ENCODE measurements around the gene OR2T11. TPM values are rescaled to one million over a fixed set of nuclear protein-coding genes. Genes with fewer than 3 reads are reported as not detected.

The OR2T11 gene
- total and polyA plus RNA-seq, 2 donors (not counting 1 experiment from before 2014, with no cell fraction given): not detected

- no peaks in the 10 kb centered on the region for H3K36me3 ChIP-seq (ENCODE audit: control insufficient read depth, insufficient read depth, low read length)
- H3K9me3 ChIP-seq (ENCODE audit: control insufficient read depth, insufficient read depth, low read depth, low read length): no peaks in the 10 kb centered on the region
- H3K9ac ChIP-seq (ENCODE audit: insufficient read depth, low read length): no peak overlapping the region
- H3K4me3 ChIP-seq (replicated peaks in 1 of 4; ENCODE audit: control extremely low read depth in 1 of 4, insufficient read depth in 1 of 4, low read depth in 3 of 4, low read length in 4 of 4): no peak overlapping the region
- no peak overlapping the region for H3K4me2 ChIP-seq (ENCODE audit: extremely low read depth, insufficient read depth, low read length)
- no peak overlapping the region for H2AFZ ChIP-seq (ENCODE audit: low read length)
- no peaks in the 10 kb centered on the region for H3K79me2 ChIP-seq (ENCODE audit: control insufficient read depth, insufficient read depth, low read length)
- H3K4me1 ChIP-seq (ENCODE audit: control insufficient read depth, extremely low read depth, insufficient read depth, low read length): no peaks in the 10 kb centered on the region
- TF ChIP-seq, protein P1, sequence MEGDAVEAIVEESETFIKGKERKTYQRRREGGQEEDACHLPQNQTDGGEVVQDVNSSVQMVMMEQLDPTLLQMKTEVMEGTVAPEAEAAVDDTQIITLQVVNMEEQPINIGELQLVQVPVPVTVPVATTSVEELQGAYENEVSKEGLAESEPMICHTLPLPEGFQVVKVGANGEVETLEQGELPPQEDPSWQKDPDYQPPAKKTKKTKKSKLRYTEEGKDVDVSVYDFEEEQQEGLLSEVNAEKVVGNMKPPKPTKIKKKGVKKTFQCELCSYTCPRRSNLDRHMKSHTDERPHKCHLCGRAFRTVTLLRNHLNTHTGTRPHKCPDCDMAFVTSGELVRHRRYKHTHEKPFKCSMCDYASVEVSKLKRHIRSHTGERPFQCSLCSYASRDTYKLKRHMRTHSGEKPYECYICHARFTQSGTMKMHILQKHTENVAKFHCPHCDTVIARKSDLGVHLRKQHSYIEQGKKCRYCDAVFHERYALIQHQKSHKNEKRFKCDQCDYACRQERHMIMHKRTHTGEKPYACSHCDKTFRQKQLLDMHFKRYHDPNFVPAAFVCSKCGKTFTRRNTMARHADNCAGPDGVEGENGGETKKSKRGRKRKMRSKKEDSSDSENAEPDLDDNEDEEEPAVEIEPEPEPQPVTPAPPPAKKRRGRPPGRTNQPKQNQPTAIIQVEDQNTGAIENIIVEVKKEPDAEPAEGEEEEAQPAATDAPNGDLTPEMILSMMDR (conservative IDR thresholded peaks at IDR 0.05 in 1 of 2, IDR thresholded peaks at IDR 0.05 in 1 of 2; ENCODE audit: low read depth in 1 of 2, low read length in 2 of 2): no peak
- TF ChIP-seq EZH2 (IDR thresholded peaks at IDR 0.05; ENCODE audit: low read length, missing control alignments): no peak
- no peak for DNase-seq (ENCODE audit: low read depth in 2 of 2)
- no peak overlapping the region for H3K27ac ChIP-seq (ENCODE audit: insufficient read depth, low read length)
- H4K20me1 ChIP-seq (ENCODE audit: control insufficient read depth, extremely low read depth, insufficient read depth, low read length): no peaks in the 10 kb centered on the region
- H3K27me3 ChIP-seq (ENCODE audit: control insufficient read depth, insufficient read depth, low read length): no peaks in the 10 kb centered on the region
These were observed 6.7 kb downstream of the OR2T11 start for GRCh38 chr1:248627971-248628844.

DNA sequence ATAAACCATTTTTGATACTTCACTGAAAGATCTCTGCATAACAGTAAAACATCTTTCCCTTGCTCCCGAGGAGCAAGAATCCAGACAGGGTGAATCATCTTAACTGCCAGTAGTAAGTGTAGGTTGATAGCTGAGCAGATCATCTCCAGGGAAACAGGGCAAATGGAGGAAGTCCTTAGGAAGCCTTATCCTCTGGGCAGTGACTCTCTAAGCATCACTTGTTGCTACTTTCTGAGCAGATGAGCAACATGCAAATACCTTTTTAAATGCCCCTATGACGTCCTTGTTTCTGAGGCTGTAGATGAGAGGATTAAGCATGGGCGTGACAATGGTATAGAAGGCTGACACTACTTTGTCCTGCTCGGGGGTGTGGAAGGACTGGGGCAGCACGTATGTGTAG lies 8.9 kb downstream of the OR2T11 start:
- no peaks in the 10 kb centered on the region for H3K4me1 ChIP-seq (ENCODE audit: control insufficient read depth, extremely low read depth, insufficient read depth, low read length)
- no peaks in the 10 kb centered on the region for H3K36me3 ChIP-seq (ENCODE audit: control insufficient read depth, insufficient read depth, low read length)
- no peak overlapping the region for H3K9ac ChIP-seq (ENCODE audit: insufficient read depth, low read length)
- no peak overlapping the region for H3K27ac ChIP-seq (ENCODE audit: insufficient read depth, low read length)
- no peak overlapping the region for H2AFZ ChIP-seq (ENCODE audit: low read length)
- DNase-seq (ENCODE audit: low read depth in 2 of 2): no peak
- H3K9me3 ChIP-seq (ENCODE audit: control insufficient read depth, insufficient read depth, low read depth, low read length): no peaks in the 10 kb centered on the region
- H4K20me1 ChIP-seq (ENCODE audit: control insufficient read depth, extremely low read depth, insufficient read depth, low read length): no peaks in the 10 kb centered on the region
- no peak for TF ChIP-seq EZH2 (IDR thresholded peaks at IDR 0.05; ENCODE audit: low read length, missing control alignments)
- TF ChIP-seq, protein P1 (conservative IDR thresholded peaks at IDR 0.05 in 1 of 2, IDR thresholded peaks at IDR 0.05 in 1 of 2; ENCODE audit: low read depth in 1 of 2, low read length in 2 of 2): no peak
- H3K4me3 ChIP-seq (replicated peaks in 1 of 4; ENCODE audit: control extremely low read depth in 1 of 4, insufficient read depth in 1 of 4, low read depth in 3 of 4, low read length in 4 of 4): no peak overlapping the region
- no peaks in the 10 kb centered on the region for H3K27me3 ChIP-seq (ENCODE audit: control insufficient read depth, insufficient read depth, low read length)
- H3K79me2 ChIP-seq (ENCODE audit: control insufficient read depth, insufficient read depth, low read length): no peaks in the 10 kb centered on the region
- H3K4me2 ChIP-seq (ENCODE audit: extremely low read depth, insufficient read depth, low read length): no peak overlapping the region

GRCh38 chr1:248625166-248625565 lies 9.7 kb downstream of the OR2T11 start:
- Histone ChIP-seq H3K4me2 (ENCODE audit: extremely low read depth, insufficient read depth, low read length) (no peak overlapping the region), H3K9ac (ENCODE audit: insufficient read depth, low read length) (no peak overlapping the region), H4K20me1 (ENCODE audit: control insufficient read depth, extremely low read depth, insufficient read depth, low read length) (no peaks in the 10 kb centered on the region), H3K36me3 (ENCODE audit: control insufficient read depth, insufficient read depth, low read length) (no peaks in the 10 kb centered on the region), H2AFZ (ENCODE audit: low read length) (no peak overlapping the region), H3K27ac (ENCODE audit: insufficient read depth, low read length) (no peak overlapping the region), H3K4me3 (replicated peaks in 1 of 4; ENCODE audit: control extremely low read depth in 1 of 4, insufficient read depth in 1 of 4, low read depth in 3 of 4, low read length in 4 of 4) (no peak overlapping the region), H3K9me3 (ENCODE audit: control insufficient read depth, insufficient read depth, low read depth, low read length) (no peaks in the 10 kb centered on the region), H3K4me1 (ENCODE audit: control insufficient read depth, extremely low read depth, insufficient read depth, low read length) (no peaks in the 10 kb centered on the region), H3K27me3 (ENCODE audit: control insufficient read depth, insufficient read depth, low read length) (no peaks in the 10 kb centered on the region), H3K79me2 (ENCODE audit: control insufficient read depth, insufficient read depth, low read length) (no peaks in the 10 kb centered on the region)
- no peak for DNase-seq (ENCODE audit: low read depth in 2 of 2)
- TF ChIP-seq, protein P1 (conservative IDR thresholded peaks at IDR 0.05 in 1 of 2, IDR thresholded peaks at IDR 0.05 in 1 of 2; ENCODE audit: low read depth in 1 of 2, low read length in 2 of 2): no peak
- no peak for TF ChIP-seq EZH2 (IDR thresholded peaks at IDR 0.05; ENCODE audit: low read length, missing control alignments)

All from fibroblast of lung (primary cell).